ENCODE results near the gene CCNB1IP1.

The CCNB1IP1 gene

GRCh38 chr14:20332431-20332787 lies 670 bp downstream of the CCNB1IP1 start:
- peaks cover 0 to 50% (median 12%) of the 10 kb centered on the region in 4 donors for H3K4me1 ChIP-seq
- H3K36me3 ChIP-seq: peaks cover 0 to 16% (median 15%) of the 10 kb centered on the region in 3 donors
- no peak for TF ChIP-seq CTCF (IDR thresholded peaks at IDR 0.05)
- no peak for DNase-seq
- peak overlapping the region; percentile 82 to 86 for H3K27ac ChIP-seq
- no peaks in the 10 kb centered on the region for H3K9me3 ChIP-seq
- H3K4me3 ChIP-seq: peak overlapping the region; percentile 64 to 66
- H3K27me3 ChIP-seq: no peaks in the 10 kb centered on the region
- intact Hi-C loops (cut with DNase I; ENCODE audit: low total_unique reads): no loop called here

DNA sequence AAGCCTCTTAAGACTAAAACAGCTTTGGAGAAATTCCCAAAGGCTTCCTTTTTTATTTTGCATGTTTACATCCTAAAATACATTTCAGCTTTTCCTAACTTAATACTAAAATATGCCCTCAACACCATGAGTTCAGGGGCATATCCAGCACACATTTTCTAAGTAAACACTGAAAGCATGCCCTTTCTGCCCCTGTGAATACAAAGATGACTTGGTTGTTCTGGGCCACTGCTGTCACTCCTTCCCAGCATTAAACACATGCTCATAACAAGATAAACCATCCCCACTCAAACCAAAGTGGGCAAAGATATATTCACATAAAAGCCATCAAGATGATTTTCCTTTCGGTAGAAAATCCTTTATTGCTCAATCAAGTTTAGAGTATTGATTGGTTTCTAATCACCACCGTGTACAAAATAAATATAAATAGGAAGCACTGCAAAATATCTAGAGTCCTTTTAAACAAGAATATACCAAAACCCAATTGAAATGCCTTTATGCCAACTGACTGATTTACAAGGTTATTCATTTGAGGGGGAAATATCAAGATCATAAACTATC lies 1.9 kb downstream of the CCNB1IP1 start:
- intact Hi-C loops (cut with DNase I; ENCODE audit: low total_unique reads): no loop called here

GRCh38 chr14:20329355-20329754 lies 3.7 kb downstream of the CCNB1IP1 start:
- TF ChIP-seq CTCF (IDR thresholded peaks at IDR 0.05): no peak
- H3K9me3 ChIP-seq: no peaks in the 10 kb centered on the region
- H3K27me3 ChIP-seq: no peaks in the 10 kb centered on the region
- DNase-seq: no peak
- H3K27ac ChIP-seq: no peak overlapping the region
- peaks cover 21 to 39% (median 37%) of the 10 kb centered on the region in 3 donors for H3K36me3 ChIP-seq
- peaks cover 0 to 57% (median 13%) of the 10 kb centered on the region in 4 donors for H3K4me1 ChIP-seq
- intact Hi-C loops (cut with DNase I; ENCODE audit: low total_unique reads): loop anchor here (5.0 to 10.0 kb wide), 3 partner anchors 133 to 355 kb away; partner anchors contain the start of genes ANG, PIP4P1 and RNASE4
- no peak overlapping the region for H3K4me3 ChIP-seq

More for the DNA sequence above, 1.9 kb downstream of the CCNB1IP1 start:
- no peak for TF ChIP-seq CTCF (IDR thresholded peaks at IDR 0.05)
- Histone ChIP-seq H3K9me3 (no peaks in the 10 kb centered on the region), H3K4me1 (peaks cover 0 to 57% (median 13%) of the 10 kb centered on the region in 4 donors), H3K36me3 (peaks cover 3 to 21% (median 20%) of the 10 kb centered on the region in 3 donors), H3K27me3 (no peaks in the 10 kb centered on the region), H3K4me3 (peak overlapping the region in 1 of 2 donors; percentile 64), H3K27ac (peak overlapping the region in 1 of 2 donors; percentile 22)
- DNase-seq: no peak

- intact Hi-C loops (cut with DNase I; ENCODE audit: low total_unique reads): loop anchor here (5.0 to 10.0 kb wide), 3 partner anchors 134 to 356 kb away; partner anchors contain the start of genes ANG, PIP4P1 and RNASE4
- TF ChIP-seq CTCF (IDR thresholded peaks at IDR 0.05): no peak
- DNase-seq: no peak
Measured at GRCh38 chr14:20328705-20329104, 4.4 kb downstream of the CCNB1IP1 start.

DNA sequence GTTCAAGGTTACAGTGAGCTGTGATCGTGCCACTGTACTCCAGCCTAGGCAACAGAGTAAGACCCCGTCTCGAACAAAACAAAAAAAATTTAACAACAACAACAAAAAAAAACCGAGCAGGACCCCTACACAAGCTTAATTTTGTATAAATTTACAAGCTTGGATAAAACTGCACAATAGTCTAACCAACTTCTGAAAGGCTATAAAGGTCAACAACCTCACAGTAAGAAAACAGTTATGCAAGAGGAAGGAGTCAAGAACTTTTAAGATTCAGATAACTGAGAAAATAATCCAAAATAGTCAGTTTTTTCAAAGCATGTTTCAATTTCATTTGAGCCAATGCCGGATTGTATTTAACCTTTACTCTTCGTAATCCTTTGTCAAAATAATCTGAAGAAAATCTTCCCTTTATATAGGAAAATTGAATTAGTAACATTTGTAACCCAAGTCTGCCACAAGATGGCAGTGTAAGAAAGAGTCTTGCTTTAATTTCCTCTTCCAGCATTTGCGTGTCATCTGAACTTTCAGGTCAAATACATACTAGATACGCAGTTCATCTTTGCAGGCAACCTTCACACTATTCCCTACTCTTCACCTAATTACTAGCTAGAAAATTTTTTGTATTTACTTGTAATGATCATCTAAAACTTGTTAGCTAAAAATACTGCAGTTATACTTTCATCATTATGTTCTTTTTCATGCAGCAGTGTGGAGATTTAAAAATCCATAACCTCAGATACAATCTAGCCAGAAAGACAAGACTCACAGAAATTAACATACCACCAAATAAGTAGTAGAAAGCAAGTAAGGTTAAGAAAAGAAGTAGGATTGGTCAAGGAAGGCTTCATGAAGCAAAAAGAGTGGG lies 5.8 kb downstream of the CCNB1IP1 start:
- peaks cover 0 to 48% (median 10%) of the 10 kb centered on the region in 4 donors for H3K4me1 ChIP-seq
- no peak for DNase-seq
- TF ChIP-seq CTCF (IDR thresholded peaks at IDR 0.05): peak; percentile 60 to 62
- peak overlapping the region in 1 of 2 donors; percentile 33 for H3K27ac ChIP-seq
- H3K27me3 ChIP-seq: no peaks in the 10 kb centered on the region
- H3K4me3 ChIP-seq: no peak overlapping the region
- peaks cover 36 to 55% (median 51%) of the 10 kb centered on the region in 3 donors for H3K36me3 ChIP-seq
- intact Hi-C loops (cut with DNase I; ENCODE audit: low total_unique reads): loop anchor here (5.0 to 10.0 kb wide), 3 partner anchors 135 to 358 kb away; partner anchors contain the start of genes ANG, PIP4P1 and RNASE4
- H3K9me3 ChIP-seq: no peaks in the 10 kb centered on the region

More at GRCh38 chr14:20328705-20329104, 4.4 kb downstream of the CCNB1IP1 start:
- Histone ChIP-seq H3K27me3 (no peaks in the 10 kb centered on the region), H3K9me3 (no peaks in the 10 kb centered on the region), H3K27ac (no peak overlapping the region), H3K4me3 (no peak overlapping the region), H3K36me3 (peaks cover 26 to 45% (median 42%) of the 10 kb centered on the region in 3 donors), H3K4me1 (peaks cover 0 to 51% (median 11%) of the 10 kb centered on the region in 4 donors)
